NCI-H2196 (cell line): ENCODE data around the gene SEPTIN5.

Experiments used
- DNase-seq: peaks from one replicate; lab custom pipeline; 2025; ENCODE audit not compliant: unreplicated experiment; lab: John Stamatoyannopoulos, UW

SEPTIN5 gene

DNA sequence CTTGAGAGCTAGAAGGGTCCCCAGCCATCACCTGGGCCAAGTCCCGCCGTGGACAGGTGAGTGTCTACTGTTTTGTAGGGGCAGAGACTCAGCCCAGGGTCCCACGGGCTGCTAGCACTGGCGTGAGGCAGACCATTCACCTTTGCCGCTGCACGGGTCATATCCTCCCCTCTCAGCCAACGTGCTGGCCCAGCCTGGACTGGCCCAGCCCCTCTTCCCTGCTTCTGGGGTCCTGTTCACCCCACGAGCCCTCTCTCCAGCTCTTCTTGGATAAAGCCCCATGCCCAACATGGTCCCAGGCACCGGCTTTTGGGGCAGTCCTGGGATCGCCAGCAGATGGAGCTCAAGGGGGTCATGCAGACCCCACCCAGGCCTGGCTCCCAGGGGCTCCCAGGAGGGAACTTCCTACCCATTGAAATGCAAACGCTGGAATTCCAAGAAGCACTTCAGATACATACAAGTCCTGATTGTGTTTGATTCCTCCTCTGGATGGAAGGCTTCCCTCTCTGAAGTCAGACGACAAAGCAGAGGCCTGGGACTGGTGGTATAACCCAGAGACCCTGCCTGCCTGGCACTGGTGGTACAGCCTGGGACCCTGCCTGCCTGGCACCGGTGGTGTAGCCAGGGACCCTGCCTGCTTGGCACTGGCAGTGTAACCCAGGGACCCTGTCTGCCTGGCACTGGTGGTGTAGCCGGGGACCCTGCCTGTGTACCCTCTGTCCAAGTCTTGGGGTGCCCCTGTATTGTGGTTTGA lies 8.9 kb upstream of the SEPTIN5 start:
- DNase-seq, result no peak

DNA sequence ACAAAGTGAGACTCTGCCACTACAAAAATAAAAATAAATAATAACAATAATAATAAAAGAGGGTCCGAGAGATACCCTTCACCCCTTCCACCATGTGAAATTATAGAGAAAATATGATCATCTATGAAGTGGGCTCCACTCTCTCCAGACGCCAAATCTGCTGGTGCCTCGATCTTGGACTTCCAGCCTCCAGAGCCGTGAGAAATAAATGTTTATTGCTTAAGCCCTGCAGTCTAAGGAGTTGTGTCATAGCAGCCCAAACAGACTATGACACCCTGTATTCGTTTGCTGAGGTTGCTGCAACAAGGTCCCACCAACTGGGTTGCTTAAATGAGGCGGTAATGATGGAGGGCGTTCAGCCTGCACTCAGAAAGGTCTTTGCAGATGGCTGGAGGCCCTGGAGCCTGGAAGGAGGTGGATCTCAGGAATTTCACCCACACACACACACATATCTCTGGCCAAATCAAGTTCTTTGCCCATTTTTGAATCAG lies 7.6 kb upstream of the SEPTIN5 start:
- no peak for DNase-seq

DNA sequence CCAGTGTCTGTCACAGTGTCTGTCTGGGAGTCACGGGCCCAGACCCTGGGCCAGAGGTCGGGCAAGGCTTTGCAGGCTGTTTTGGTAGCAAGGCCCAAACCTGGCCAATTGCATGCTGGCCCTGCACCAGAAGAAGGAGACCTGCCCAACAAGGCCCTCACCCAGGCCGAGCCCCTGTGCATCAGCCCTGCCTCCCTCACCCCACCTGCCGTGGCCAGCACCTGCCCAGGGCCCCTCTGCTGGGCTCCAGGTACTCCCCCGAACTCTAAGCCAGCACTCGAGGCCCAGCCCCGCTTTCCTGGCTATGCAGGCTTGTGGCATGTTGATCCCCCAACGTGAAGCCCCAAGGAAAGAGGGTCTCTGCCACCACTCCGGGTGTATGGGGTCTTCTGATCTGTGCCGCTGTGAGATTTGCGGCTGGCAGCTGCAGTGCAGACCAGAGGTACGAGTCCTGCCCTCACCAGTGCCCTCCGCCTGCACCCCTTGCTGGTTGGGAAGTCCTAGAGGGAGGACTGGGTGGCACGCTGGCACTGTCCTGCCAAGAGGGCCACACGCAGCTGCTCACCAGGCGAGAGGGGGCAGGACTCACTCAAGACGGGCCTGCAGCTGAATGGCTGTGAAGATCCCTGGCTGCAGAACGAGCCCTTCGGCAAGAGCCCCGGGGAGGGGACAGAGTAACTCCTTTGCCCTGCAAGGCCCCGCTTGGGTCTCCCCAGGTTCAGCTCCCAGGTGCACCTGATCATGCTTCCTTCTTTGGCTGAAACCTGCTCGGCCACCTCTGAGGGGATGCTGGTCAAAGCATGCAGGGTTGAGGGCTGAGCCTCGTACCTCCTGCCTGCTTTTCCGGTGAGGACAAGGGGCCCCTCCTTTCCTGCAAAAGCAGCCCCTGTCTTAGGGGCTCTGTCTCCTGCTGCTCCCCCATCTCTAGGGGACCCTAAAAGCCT lies 6.7 kb upstream of the SEPTIN5 start:
- no peak for DNase-seq

DNA sequence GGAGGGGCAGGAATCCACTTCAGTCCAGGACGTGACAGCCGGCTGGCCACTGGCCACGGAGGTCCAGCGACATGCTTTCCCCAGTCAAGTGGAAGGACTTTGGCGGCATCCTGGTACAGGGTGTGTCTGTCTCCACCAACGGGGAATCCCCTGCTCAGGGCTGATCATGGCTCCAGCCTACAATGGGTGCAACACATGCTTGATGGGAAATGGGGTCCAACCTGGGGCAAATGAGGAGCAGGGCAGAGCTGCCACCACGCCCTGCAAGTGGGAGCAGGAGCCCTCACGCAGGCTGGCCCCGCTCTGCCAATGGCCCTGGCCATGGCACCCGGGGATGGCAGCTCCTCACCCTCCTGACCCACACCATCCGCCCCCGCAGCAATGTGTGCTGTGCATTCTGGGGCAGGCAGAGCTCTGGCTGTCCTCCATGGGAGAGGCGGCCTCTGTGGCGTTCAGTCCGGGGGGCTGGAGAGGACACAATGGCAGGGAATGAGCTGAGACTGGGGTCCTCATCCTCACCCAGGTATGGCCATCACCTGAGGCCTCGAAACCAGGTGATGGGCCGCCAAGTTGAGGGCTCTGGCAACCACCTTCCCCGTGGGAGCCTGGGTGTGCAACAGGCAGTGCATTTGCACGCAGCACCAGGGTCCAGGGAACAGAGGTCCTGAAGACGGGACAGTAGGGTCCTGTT lies 5.8 kb upstream of the SEPTIN5 start:
- no peak for DNase-seq

DNA sequence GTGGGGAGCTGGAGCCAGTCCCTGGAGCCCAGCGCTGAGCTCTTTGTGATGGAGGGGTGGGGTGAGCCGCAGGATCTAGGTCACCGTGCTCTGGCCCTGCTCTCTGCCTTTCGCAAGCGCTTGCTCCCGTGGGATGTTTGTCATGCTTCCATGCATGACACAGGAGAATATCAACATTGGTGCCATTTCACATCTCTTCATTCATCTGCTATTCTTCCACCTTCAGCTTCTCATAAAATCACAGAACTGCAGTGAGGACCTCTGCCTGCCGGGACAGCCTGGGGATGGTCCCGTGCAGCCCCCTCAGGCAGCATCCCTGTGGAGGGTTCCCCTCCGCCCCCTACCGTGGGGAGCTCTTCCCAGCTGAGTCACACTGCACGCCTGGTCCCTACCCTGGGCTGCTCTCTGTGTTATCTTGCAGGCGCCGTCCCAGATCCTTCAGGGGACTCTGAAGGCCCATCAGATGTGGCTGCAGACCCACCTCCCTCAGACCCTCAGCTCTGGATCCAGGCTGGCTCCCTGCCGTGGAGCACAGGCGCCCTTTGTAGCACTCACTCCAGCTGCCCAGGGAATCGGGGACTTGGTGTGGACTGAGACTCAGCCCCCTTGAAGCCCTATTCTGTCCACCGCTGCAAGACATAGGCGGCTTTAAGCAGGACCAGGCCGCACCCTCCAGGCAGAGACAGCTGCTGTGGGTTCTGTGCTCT lies 5.1 kb upstream of the SEPTIN5 start:
- DNase-seq, result no peak

DNA sequence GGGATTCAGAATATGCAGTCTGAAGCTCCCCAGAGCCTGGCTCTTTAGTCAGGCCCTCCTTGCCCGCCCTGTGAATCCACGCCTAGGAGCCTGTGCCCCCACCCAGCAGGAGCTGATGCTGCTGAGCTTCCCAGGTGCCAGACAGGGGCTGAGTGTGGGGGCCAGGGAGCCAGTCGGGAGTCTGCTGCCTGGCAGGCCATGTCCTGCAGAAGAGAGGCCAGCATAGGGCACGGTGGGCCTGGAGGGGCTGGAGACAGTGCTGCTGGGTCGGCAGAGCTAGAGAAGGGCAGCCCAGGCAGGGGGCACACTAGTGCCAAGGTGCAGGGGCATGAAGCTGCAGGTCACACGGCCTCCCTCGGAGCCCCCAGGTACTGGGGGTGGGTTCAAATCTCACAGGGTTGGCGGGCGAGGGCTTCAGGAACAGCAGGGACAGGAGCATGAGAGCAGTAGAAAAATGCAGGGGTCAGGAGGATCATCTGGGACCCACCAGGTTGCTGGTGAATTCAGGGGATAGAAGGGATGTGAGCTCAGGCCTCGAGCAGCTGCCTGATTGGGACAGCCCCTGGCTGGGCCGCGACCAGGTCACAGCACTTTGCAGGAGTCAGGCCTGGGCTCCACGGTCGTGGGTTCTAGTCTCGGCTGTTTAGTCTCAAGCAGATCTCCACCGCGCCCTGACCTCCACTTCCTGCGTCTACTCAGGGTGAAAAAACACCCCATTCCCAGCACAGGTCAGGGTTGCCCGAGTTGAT lies 4.1 kb upstream of the SEPTIN5 start:
- no peak for DNase-seq

DNA sequence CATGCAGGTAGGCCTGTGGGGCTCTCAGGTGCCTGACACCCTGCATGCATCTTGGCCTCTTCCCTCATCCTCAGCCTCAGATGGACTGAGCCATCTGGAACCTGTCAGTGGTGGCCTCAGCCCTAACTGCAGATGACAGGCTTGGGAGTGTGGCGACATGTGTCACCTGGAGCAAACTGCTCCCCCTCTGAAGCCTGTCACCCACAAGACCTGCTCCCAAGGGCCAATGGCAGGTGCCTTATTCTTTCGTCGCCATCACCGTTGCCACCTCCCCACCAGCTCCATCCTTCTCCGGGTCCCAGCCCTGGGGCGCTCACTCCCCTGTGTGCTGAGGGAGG lies 3.6 kb upstream of the SEPTIN5 start:
- no peak for DNase-seq

DNA sequence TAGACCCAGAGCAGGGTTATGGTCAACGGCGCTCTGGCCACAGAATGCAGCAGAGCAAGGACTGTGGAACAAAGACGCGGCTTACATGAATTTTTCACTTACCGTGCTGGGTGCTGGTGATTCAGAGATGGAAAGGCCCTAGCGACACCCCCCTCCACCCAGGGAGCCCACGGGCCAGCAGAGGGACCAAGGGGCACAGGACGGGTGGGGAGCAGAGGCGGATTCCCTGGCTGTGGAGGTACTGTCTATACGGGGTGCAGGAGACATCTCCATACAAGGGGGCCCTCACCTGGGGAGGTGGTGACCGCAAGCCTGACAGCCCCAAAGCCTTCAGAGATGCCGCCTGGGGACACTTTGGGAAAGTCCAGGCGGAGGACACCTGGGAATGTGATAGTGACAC lies 1.1 kb upstream of the SEPTIN5 start:
- no peak for DNase-seq

DNA sequence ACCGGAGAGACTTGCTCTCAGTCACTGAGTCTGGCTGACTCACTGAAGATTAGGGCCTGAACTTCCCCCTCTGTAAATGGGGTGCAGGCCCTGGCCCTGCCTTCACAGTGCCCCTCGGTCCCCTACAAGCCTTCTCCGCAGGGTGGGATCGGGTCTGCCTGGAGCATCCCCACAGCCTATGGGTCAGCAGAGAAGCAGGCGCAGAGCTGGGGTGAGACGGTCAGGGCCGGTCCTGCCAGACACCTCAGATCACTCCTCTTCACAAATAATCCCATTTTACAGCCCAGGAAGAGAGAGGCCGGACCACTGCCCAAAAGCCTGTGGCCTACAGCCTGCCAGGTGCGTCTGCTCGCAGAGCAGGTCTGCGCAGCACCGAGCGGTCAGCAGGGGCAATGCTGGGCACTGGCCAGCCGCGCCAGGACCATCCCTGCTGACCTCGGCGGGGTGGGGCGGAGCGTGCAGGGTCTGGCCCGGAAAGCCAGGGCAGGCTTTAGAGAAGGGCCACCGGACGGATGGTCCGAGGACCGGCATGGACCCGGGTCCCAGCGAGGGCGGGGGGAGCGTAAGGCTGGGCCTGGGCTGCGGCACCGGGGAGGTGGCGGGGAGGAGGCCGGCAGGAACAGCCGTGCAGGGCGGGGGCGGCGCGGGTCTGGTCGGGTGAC lies 522 bp upstream of the SEPTIN5 start:
- no peak for DNase-seq

DNA sequence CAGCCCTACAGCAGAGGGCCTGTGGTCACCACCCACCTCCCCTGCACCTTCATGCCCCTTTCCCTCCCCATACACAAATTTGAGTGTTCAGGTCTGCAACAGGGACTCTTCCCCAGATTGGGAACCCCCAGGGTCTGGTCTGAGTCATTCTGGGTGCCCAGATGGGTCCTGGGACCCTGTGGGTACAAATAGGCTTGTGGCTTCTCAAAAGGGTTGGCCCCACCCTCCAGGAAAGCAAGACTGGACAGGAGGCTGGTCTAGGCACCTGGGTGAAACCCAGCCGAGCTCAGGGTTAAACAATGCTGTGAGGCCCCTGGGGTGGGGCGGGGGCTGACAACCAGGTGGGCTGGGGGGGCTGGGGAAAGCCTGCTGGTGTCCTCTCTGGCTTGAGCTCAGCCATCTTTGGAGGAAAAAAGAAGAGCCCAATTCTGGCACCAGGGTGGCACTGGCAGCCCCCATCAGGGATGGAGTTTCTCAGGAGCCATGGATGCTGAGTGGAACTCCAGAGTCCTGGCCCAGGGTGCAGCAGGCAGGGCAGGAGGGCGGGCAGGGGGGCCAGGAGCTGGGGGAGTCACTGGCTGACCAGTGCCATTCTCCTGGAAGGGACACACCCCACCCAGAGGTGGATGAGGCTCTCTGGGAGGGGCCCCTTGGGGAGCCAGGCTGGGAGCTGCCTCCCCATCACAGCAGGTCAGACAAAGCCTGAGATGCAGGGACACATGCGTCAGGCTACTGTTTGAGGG lies 1.1 kb downstream of the SEPTIN5 start:
- no peak for DNase-seq

DNA sequence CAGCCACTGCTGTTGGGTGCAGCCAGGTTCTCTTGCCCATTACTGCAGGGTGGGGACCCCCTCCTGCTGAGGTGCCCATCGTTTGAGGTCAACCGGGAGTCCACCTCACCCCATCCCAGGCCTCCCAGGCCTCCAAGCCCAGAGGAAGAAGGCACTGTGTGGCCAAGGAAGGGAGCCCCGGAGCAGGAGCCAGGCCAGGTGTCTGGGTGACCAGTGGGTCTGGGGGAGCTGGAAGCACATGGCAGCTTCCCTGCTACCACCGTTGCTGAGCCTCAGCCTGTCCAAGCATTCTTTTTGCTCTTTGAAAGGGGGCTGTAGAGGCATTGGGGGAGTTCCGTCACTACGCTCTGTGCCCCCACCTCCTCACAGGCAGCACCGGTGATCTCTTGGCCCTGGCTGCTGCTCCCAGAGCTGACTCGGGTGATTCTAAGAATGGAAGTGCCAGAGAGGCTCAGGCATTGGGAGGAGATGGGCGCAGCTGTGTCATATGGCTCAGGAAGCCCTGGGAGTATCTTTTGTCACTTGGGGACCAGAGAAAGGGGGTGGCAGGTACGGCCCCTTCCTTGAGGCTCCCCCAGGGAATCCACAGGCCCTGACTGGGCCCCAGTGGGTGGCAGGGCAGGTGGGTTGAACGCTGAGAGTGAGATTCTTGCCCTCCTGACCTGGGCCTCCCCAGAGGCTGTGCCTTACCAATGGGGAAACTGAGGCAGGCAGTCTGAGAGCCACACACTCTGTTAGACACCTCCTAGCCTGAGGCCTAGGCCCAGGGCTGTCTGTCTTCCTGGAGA lies 1.9 kb downstream of the SEPTIN5 start:
- no peak for DNase-seq

DNA sequence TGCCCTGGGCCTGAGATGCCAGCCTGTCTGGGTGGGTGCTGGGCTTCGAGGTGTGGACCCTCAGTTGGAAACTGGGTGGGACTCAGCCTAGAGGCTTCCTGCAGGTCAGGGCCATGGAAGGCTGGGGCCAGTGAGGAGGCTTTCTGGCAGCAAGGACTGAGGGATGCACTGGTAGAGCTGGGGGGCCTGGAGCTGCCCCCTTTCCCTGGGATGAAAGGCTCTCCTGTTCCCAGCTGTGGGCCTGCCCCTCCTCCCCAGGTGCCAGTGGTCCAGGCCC lies 2.5 kb downstream of the SEPTIN5 start:
- no peak for DNase-seq

DNA sequence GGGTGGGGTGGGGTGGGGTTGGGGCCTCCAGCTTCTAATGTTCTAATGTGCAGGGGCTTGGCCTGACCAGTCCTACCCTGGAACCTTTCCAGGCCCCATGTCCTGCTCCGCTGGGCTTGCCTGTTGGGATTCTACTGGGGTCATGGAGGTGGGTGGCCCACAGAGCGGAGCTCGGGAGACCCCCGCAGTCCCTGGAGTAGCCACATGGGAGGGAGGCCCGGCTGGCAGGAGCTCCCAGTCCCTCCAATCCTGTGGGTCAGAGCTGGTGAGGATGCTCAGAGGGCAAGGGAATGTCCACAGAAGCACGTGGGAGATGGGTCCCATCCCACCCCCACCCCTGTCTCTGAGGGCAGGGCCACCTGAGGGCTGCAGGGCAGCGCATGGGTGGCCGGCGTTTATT lies 2.9 kb downstream of the SEPTIN5 start:
- DNase-seq, result no peak

DNA sequence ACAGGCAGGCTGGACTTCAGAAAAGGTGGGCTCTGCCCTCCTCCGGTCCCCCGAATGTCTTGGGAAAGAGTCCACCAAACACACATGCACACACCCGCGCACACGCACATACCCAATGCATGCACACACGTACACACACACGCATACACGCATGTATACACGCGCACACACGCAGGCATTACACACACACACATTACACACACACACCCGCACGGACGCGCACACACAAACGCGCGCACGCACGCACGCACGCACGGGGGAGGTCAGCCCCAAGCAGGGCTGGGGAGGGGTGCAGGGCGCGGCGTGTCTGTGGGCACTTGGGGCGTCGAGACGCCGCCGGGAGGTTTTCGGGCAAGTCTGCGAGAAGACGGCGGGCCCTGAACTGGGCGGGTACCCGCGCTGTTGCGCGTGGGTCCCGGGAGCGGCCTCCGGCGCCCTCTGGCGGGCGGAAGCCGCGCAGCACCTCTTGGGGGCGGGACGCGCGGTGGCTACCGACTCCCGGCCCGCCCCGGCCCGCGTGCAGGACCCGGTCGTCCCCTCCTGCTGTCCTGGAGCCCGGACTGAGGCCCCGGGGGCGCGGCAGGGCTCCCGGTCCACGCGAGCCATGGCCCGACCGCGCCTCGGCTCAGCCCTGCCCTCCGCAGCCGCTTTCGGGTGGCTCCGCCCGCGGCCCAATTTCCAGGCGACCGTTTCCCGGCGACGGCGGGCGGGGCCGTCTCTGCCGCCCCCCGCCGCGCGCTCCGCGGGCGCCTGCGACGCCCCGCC lies 3.6 kb downstream of the SEPTIN5 start:
- DNase-seq, result peak; percentile 54

DNA sequence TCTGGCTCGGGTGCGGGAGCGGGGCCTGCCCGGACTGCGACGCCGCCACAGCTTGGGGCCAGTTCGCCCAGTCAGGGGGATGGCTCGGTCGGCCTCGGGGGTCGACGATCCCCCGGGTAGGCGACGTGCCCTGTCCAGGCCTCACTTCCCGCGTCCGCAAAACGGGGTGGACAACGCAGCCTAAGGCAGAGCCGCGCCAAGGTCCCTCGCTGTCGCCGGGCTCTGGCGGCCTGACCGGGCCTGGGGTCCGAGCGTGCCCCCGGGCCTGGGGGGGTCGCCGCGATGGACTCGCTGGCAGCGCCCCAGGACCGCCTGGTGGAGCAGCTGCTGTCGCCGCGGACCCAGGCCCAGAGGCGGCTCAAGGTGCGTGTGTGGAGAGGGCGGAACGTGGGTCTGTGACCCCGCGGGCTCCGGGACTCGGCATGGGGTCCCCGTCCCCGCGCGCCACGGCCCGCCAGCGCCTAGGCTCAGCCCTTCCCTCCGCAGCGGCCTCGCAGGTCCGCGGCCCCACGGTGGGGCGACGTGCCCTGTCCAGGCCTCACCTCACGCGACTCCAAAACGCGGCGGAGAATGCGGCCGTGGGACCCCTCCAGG lies 4.2 kb downstream of the SEPTIN5 start:
- no peak for DNase-seq

DNA sequence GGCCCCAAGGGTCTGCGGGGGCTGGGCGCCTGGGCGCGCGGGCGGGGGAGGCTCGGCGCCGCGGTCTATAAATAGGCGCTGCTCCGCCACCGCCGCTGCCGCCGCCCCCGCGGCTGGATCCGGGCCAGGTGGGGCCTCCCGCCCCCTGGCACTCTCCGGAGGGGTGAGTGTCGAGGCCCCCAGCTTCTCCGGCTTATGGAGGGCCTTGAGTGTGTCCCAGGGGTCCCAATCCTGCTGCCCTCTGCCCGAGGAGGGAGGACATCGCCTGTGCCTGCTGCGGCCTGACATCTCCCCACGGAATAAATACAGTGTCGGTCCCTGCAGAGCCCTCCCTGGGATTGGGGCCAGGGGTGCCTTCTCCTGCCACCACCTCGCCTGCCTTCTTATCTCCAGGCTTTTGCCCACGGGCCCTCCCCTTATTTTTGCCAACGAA lies 4.8 kb downstream of the SEPTIN5 start:
- DNase-seq, result no peak

DNA sequence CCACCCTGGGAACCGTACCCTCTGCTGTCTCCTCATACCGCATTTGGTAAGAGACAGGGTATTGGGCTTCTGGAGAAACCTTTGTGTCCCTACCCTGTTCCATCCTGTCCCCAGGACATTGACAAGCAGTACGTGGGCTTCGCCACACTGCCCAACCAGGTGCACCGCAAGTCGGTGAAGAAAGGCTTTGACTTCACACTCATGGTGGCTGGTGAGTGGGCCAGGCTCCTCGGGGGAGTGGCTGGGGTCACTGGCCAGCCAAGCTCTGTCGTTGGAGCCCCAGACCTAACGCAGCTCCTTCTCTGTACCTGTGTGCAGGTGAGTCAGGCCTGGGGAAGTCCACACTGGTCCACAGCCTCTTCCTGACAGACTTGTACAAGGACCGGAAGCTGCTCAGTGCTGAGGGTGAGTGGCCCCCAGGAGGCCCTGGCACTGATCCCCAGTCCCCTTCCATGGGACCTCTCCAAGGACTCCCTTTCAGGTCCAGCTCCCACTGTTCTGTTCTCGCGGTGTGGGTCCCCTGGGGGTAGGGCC lies 5.3 kb downstream of the SEPTIN5 start:
- DNase-seq, result no peak
